ENCODE data around the gene KBTBD8.

DNA sequence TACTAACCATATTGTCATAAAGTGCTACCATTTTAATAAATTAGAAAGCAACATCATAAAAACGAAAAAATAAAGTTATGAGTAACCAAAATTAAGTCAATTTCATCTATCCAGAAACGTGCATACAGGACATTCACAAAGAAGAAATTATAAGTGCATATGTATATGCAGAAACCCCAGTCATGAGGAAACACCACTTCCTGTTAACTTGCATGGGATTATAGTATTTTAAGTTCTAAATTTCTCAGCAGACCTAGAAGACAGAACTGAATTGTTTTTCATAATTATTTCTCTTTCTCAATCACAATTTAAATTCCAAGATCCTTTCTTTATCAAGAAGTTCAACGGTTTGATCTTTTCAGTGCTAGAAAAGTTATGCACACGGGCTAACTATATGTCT is 1.4 kb upstream of the KBTBD8 start:
- no peak for TF ChIP-seq POLR2A (IDR thresholded peaks at IDR 0.05)
- TF ChIP-seq, protein P1, sequence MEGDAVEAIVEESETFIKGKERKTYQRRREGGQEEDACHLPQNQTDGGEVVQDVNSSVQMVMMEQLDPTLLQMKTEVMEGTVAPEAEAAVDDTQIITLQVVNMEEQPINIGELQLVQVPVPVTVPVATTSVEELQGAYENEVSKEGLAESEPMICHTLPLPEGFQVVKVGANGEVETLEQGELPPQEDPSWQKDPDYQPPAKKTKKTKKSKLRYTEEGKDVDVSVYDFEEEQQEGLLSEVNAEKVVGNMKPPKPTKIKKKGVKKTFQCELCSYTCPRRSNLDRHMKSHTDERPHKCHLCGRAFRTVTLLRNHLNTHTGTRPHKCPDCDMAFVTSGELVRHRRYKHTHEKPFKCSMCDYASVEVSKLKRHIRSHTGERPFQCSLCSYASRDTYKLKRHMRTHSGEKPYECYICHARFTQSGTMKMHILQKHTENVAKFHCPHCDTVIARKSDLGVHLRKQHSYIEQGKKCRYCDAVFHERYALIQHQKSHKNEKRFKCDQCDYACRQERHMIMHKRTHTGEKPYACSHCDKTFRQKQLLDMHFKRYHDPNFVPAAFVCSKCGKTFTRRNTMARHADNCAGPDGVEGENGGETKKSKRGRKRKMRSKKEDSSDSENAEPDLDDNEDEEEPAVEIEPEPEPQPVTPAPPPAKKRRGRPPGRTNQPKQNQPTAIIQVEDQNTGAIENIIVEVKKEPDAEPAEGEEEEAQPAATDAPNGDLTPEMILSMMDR (IDR thresholded peaks at IDR 0.05 in 4 of 5, conservative IDR thresholded peaks at IDR 0.05 in 1 of 5): no peak
